Measurements from ENCODE around the gene CCDC194. TPM values are rescaled to one million over a fixed set of nuclear protein-coding genes. Genes with fewer than 3 reads are reported as not detected.

CCDC194 gene
- total RNA-seq, 1 donor: not detected

GRCh38 chr19:17423429-17424208 is 29.6 kb upstream of the CCDC194 start:
- H3K27me3 ChIP-seq (ENCODE audit: insufficient read depth, low read length): no peaks in the 10 kb centered on the region
- no peak overlapping the region for H2AFZ ChIP-seq (ENCODE audit: low read length)
- no peaks in the 10 kb centered on the region for H3K9me3 ChIP-seq (ENCODE audit: low read depth, low read length)
- H3K79me2 ChIP-seq (ENCODE audit: insufficient read depth, low read length): peaks cover 3% of the 10 kb centered on the region
- H3K4me3 ChIP-seq (ENCODE audit: insufficient read depth, low read length): no peak overlapping the region
- H3K4me2 ChIP-seq (ENCODE audit: insufficient read depth, low read length): no peak overlapping the region
- H3K4me1 ChIP-seq (ENCODE audit: insufficient read depth, low read length): peaks cover 11% of the 10 kb centered on the region
- no peaks in the 10 kb centered on the region for H3K36me3 ChIP-seq (ENCODE audit: insufficient read depth, low read length)
- no peak overlapping the region for H3K27ac ChIP-seq (ENCODE audit: low read depth, low read length)
- TF ChIP-seq CTCF (IDR thresholded peaks at IDR 0.05; ENCODE audit: extremely low read depth, low read depth, low read length): no peak
- peak; percentile 52 for DNase-seq (ENCODE audit: insufficient read length, low spot score, missing footprints)
- H4K20me1 ChIP-seq (ENCODE audit: insufficient read depth, low read length): no peaks in the 10 kb centered on the region

GRCh38 chr19:17421942-17422341 is 27.9 kb upstream of the CCDC194 start:
- H3K79me2 ChIP-seq (ENCODE audit: insufficient read depth, low read length): peaks cover 3% of the 10 kb centered on the region
- no peak overlapping the region for H3K4me3 ChIP-seq (ENCODE audit: insufficient read depth, low read length)
- DNase-seq (ENCODE audit: insufficient read length, low spot score, missing footprints): peak; percentile 54
- no peaks in the 10 kb centered on the region for H3K27me3 ChIP-seq (ENCODE audit: insufficient read depth, low read length)
- no peaks in the 10 kb centered on the region for H4K20me1 ChIP-seq (ENCODE audit: insufficient read depth, low read length)
- peaks cover 11% of the 10 kb centered on the region for H3K4me1 ChIP-seq (ENCODE audit: insufficient read depth, low read length)
- H3K36me3 ChIP-seq (ENCODE audit: insufficient read depth, low read length): no peaks in the 10 kb centered on the region
- no peak overlapping the region for H3K4me2 ChIP-seq (ENCODE audit: insufficient read depth, low read length)
- TF ChIP-seq CTCF (IDR thresholded peaks at IDR 0.05; ENCODE audit: extremely low read depth, low read depth, low read length): no peak
- no peak overlapping the region for H3K27ac ChIP-seq (ENCODE audit: low read depth, low read length)
- H2AFZ ChIP-seq (ENCODE audit: low read length): no peak overlapping the region
- no peaks in the 10 kb centered on the region for H3K9me3 ChIP-seq (ENCODE audit: low read depth, low read length)

GRCh38 chr19:17420475-17420924 is 26.5 kb upstream of the CCDC194 start:
- Histone ChIP-seq H3K27me3 (ENCODE audit: insufficient read depth, low read length) (no peaks in the 10 kb centered on the region), H3K4me2 (ENCODE audit: insufficient read depth, low read length) (peak overlapping the region; percentile 76), H3K4me1 (ENCODE audit: insufficient read depth, low read length) (peaks cover 11% of the 10 kb centered on the region), H3K36me3 (ENCODE audit: insufficient read depth, low read length) (no peaks in the 10 kb centered on the region), H3K4me3 (ENCODE audit: insufficient read depth, low read length) (peak overlapping the region; percentile 79), H4K20me1 (ENCODE audit: insufficient read depth, low read length) (no peaks in the 10 kb centered on the region), H3K9me3 (ENCODE audit: low read depth, low read length) (no peaks in the 10 kb centered on the region), H3K27ac (ENCODE audit: low read depth, low read length) (peak overlapping the region; percentile 5), H2AFZ (ENCODE audit: low read length) (peak overlapping the region; percentile 91), H3K79me2 (ENCODE audit: insufficient read depth, low read length) (peaks cover 3% of the 10 kb centered on the region)
- peak; percentile 22 for TF ChIP-seq CTCF (IDR thresholded peaks at IDR 0.05; ENCODE audit: extremely low read depth, low read depth, low read length)
- DNase-seq (ENCODE audit: insufficient read length, low spot score, missing footprints): peak; percentile 83

GRCh38 chr19:17419621-17420474 is 25.9 kb upstream of the CCDC194 start, which contains the start of gene MVB12A:
Gene MVB12A (plus strand): TSS chr19:17420047. CDS start chr19:17420136, 89 bp downstream.
- H4K20me1 ChIP-seq (ENCODE audit: insufficient read depth, low read length): no peaks in the 10 kb centered on the region
- H3K79me2 ChIP-seq (ENCODE audit: insufficient read depth, low read length): peaks cover 3% of the 10 kb centered on the region
- peak within 1 kb of the TSS; percentile 57 for H3K27ac ChIP-seq (ENCODE audit: low read depth, low read length)
- H3K36me3 ChIP-seq (ENCODE audit: insufficient read depth, low read length): no peaks in the 10 kb centered on the region
- peak within 1 kb of the TSS; percentile 79 for H3K4me3 ChIP-seq (ENCODE audit: insufficient read depth, low read length)
- H3K9me3 ChIP-seq (ENCODE audit: low read depth, low read length): no peaks in the 10 kb centered on the region
- peaks cover 11% of the 10 kb centered on the region for H3K4me1 ChIP-seq (ENCODE audit: insufficient read depth, low read length)
- H3K4me2 ChIP-seq (ENCODE audit: insufficient read depth, low read length): peak within 1 kb of the TSS; percentile 76
- DNase-seq (ENCODE audit: insufficient read length, low spot score, missing footprints): peak; percentile 99
- peak within 1 kb of the TSS; percentile 91 for H2AFZ ChIP-seq (ENCODE audit: low read length)
- TF ChIP-seq CTCF (IDR thresholded peaks at IDR 0.05; ENCODE audit: extremely low read depth, low read depth, low read length): no peak
- no peaks in the 10 kb centered on the region for H3K27me3 ChIP-seq (ENCODE audit: insufficient read depth, low read length)
